ENCODE data around the gene GMPS. TPM values are rescaled to one million over a fixed set of nuclear protein-coding genes. Genes with fewer than 3 reads are reported as not detected.
"Not testable (repeated sequence)": the region's sequence is repeated elsewhere in the genome, so short reads cannot be mapped to it uniquely, and the experiment has no call there.

Gene GMPS
- total and polyA plus RNA-seq, 12 donors: 10.2 to 34.5 (median 29.6) TPM

- no peaks in the 10 kb centered on the region for H3K9me3 ChIP-seq
- TF ChIP-seq, protein P1, sequence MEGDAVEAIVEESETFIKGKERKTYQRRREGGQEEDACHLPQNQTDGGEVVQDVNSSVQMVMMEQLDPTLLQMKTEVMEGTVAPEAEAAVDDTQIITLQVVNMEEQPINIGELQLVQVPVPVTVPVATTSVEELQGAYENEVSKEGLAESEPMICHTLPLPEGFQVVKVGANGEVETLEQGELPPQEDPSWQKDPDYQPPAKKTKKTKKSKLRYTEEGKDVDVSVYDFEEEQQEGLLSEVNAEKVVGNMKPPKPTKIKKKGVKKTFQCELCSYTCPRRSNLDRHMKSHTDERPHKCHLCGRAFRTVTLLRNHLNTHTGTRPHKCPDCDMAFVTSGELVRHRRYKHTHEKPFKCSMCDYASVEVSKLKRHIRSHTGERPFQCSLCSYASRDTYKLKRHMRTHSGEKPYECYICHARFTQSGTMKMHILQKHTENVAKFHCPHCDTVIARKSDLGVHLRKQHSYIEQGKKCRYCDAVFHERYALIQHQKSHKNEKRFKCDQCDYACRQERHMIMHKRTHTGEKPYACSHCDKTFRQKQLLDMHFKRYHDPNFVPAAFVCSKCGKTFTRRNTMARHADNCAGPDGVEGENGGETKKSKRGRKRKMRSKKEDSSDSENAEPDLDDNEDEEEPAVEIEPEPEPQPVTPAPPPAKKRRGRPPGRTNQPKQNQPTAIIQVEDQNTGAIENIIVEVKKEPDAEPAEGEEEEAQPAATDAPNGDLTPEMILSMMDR (IDR thresholded peaks at IDR 0.05): peak in 3 of 9 donors; percentile 13 to 21 (median 17)
- H3K27me3 ChIP-seq: no peaks in the 10 kb centered on the region
- intact Hi-C loops (cut with DNase I): loop anchor here in 5 of 10 donors (1.0 to 10.0 kb wide), 6 partner anchors 17 to 1231 kb away; partner anchors contain the start of genes C3orf33 (in 4 of the 5), GMPS (in 3 of the 5) and PLCH1 (in 1 of the 5)
- H3K27ac ChIP-seq: peak overlapping the region; percentile 1 to 96 (median 92)
- peak; percentile 9 to 30 for DNase-seq
- H3K4me1 ChIP-seq: peaks cover 16 to 57% (median 48%) of the 10 kb centered on the region in 9 donors
- H3K36me3 ChIP-seq: peaks cover 0 to 18% (median 0%) of the 10 kb centered on the region in 9 donors
- H3K4me3 ChIP-seq: peak overlapping the region; percentile 74 to 100 (median 89)
- ATAC-seq: peak in 5 of 8 donors; percentile 3 to 15 (median 10)
- WGBS, 2 donors: 2 to 3% methylated on average over 45 of the region's 45 CpGs
Observed at GRCh38 chr3:155853214-155854140, 17.0 kb upstream of the GMPS start.

DNA sequence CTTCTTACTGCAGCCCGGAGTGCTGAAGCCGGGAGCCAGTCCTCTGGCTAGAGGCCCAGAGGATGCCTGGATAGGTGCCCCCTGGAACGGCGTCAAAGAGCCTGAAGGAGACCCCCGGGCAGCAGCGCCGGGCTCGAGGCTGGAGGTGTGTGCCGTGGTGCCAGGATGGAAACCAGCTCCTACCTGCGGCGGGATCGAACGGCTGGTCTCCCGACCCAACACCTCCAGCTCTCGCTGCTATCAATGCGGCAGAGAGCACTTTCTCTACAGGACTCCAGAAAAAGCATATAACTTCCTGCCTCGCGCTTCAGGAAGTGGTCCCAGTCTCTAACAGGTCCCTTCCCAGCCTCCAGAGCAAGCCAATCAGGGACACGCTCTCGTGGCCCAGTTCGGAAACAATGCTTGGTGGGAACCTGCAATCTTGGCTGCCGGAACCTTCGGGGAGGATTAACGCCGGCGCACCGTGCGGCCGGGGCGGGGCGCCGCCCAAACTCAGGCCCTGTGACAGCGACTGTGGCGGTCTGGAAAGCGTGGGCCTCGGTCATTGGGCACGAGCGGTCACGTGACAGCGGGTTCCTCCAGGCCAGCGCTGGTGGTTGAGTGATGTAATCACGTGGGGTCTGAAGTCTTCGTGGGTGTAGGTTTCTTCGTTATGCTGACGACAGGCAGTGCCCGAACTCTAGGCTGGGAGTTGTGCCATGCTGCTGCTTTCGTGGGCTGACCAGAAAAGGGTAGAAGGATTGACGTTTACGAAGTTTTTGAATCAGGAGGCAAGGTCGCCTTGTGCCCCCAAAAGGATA lies 16.1 kb upstream of the GMPS start, which contains the start of gene SLC33A1:
TSS of gene SLC33A1 (minus strand) at position 287 of the 800 bp plus-strand sequence. CDS start 430 bp downstream, outside the sequence.
- Histone ChIP-seq H3K4me1 (peaks cover 16 to 49% (median 45%) of the 10 kb centered on the region in 9 donors), H3K27me3 (no peaks in the 10 kb centered on the region), H3K36me3 (peaks cover 0 to 10% (median 0%) of the 10 kb centered on the region in 9 donors), H3K9me3 (no peaks in the 10 kb centered on the region), H3K4me3 (peak within 1 kb of the TSS; percentile 74 to 100 (median 89)), H3K27ac (peak within 1 kb of the TSS; percentile 72 to 96 (median 92))
- DNase-seq (peak; percentile 98 to 99), ATAC-seq (peak; percentile 98 to 99 (median 99))
- 0 to 1% methylated on average over 50 of the region's 50 CpGs for WGBS, 2 donors
- intact Hi-C loops (cut with DNase I): loop anchor here in 5 of 10 donors (1.0 to 10.0 kb wide), 6 partner anchors 16 to 1230 kb away; partner anchors contain the start of genes C3orf33 (in 4 of the 5), GMPS (in 3 of the 5) and PLCH1 (in 1 of the 5)
- TF ChIP-seq, protein P1 (IDR thresholded peaks at IDR 0.05): no peak

DNA sequence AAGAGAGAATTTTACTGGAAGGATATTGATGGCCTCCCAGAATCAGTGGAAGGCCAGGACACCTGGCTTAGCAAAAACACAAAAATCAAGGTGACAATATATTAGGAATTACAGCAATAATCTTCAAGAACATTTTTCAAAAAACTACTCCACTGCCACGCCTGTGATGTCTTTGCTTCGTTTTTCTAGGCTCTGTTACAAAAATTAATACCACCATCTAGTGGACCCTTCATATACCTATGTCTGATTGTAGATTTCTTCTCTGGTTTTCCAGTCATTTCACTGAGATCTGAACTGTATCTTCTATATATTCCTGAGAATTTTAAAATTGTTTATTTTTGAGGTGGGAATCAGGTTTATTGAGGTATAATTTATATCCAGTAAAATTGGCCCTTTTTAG lies 10.6 kb upstream of the GMPS start:
- Histone ChIP-seq H3K9me3 (no peaks in the 10 kb centered on the region), H3K27me3 (no peaks in the 10 kb centered on the region), H3K4me1 (peaks cover 0 to 9% (median 4%) of the 10 kb centered on the region in 9 donors), H3K27ac (no peak overlapping the region), H3K36me3 (no peaks in the 10 kb centered on the region), H3K4me3 (no peak overlapping the region)
- ATAC-seq: no peak
- DNase-seq: no peak
- intact Hi-C loops (cut with DNase I): loop anchor here in 4 of 10 donors (10.0 kb wide), 3 partner anchors 55 to 1225 kb away; partner anchors contain the start of genes C3orf33 (in 2 of the 4) and PLCH1 (in 2 of the 4)
- TF ChIP-seq, protein P1 (IDR thresholded peaks at IDR 0.05): peak in 4 of 9 donors; percentile 25 to 46 (median 34)
- 5 to 7% methylated on average over 2 of the region's 2 CpGs for WGBS, 2 donors

- intact Hi-C loops (cut with DNase I): loop anchor here in 2 of 10 donors (10.0 kb wide), 2 partner anchors 56 to 116 kb away; partner anchors contain the start of genes C3orf33 (in 1 of the 2) and PLCH1 (in 1 of the 2)
- 92 to 93% methylated on average over 5 of the region's 5 CpGs for WGBS, 2 donors
- not testable (repeated sequence) for DNase-seq, H3K9me3 ChIP-seq, H3K27ac ChIP-seq, ATAC-seq, H3K27me3 ChIP-seq, H3K4me1 ChIP-seq, H3K4me3 ChIP-seq, H3K36me3 ChIP-seq
Observed at GRCh38 chr3:155860424-155860823, 10.0 kb upstream of the GMPS start.

Measured in heart right ventricle (tissue), 16 donors.